ENCODE results near the gene CFAP45.

CFAP45 gene

GRCh38 chr1:159880430-159880829 is 19.5 kb downstream of the CFAP45 start:
- DNase-seq, result no peak

- DNase-seq, result no peak
Observed at GRCh38 chr1:159879977-159880376, 20.0 kb downstream of the CFAP45 start.

- DNase-seq, result no peak
Observed at GRCh38 chr1:159879136-159879535, 20.8 kb downstream of the CFAP45 start.

GRCh38 chr1:159877695-159878444 is 22.1 kb downstream of the CFAP45 start:
- no peak for DNase-seq

GRCh38 chr1:159873530-159874143 is 26.3 kb downstream of the CFAP45 start:
- DNase-seq, result no peak

GRCh38 chr1:159872891-159873290 is 27.1 kb downstream of the CFAP45 start:
- DNase-seq, result no peak

- DNase-seq, result no peak
Observed at GRCh38 chr1:159870704-159871103, 29.3 kb downstream of the CFAP45 start.

- no peak for DNase-seq
Observed at GRCh38 chr1:159869607-159870006, 30.4 kb downstream of the CFAP45 start.

- peak in 1 of 56 donors; percentile 1 for DNase-seq
Observed at GRCh38 chr1:159869173-159869572, 30.8 kb downstream of the CFAP45 start.

- DNase-seq, result no peak
Observed at GRCh38 chr1:159868766-159869165, 31.2 kb downstream of the CFAP45 start.

- DNase-seq, result no peak
Observed at GRCh38 chr1:159867664-159868026, 32.3 kb downstream of the CFAP45 start.

- DNase-seq, result no peak
Observed at GRCh38 chr1:159866905-159867663, 32.9 kb downstream of the CFAP45 start.

- DNase-seq, result no peak
Observed at GRCh38 chr1:159866066-159866465, 33.9 kb downstream of the CFAP45 start.

GRCh38 chr1:159864262-159864661 is 35.7 kb downstream of the CFAP45 start:
- no peak for DNase-seq

GRCh38 chr1:159862557-159862956 is 37.4 kb downstream of the CFAP45 start, which contains the start of gene VSIG8:
VSIG8 (minus strand) TSS chr1:159862657; CDS start chr1:159862521, 136 bp downstream.
- no peak for DNase-seq

- no peak for DNase-seq
Observed at GRCh38 chr1:159862031-159862430, 37.9 kb downstream of the CFAP45 start.

- DNase-seq, result no peak
Observed at GRCh38 chr1:159861218-159861617, 38.7 kb downstream of the CFAP45 start.

- no peak for DNase-seq
Observed at GRCh38 chr1:159860456-159860855, 39.5 kb downstream of the CFAP45 start.

GRCh38 chr1:159859767-159860322 is 40.1 kb downstream of the CFAP45 start:
- DNase-seq, result no peak

- no peak for DNase-seq
Observed at GRCh38 chr1:159857889-159858288, 42.1 kb downstream of the CFAP45 start.

GRCh38 chr1:159856576-159856975 is 43.4 kb downstream of the CFAP45 start:
- DNase-seq, result no peak

- no peak for DNase-seq
Observed at GRCh38 chr1:159855709-159856108, 44.3 kb downstream of the CFAP45 start.
